Ishikawa (cell line): ENCODE results near the gene TCF7.

ENCODE experiments used
- CEBPB ChIP-seq: IDR thresholded peaks from 2 replicates; pipeline ENCODE4 v1.6.1; 2012
- CREB1 ChIP-seq: IDR thresholded peaks from 2 replicates; pipeline ENCODE4 v1.6.1; 2012; ENCODE audit warnings: low read depth
- EGR1 ChIP-seq: IDR thresholded peaks from 2 replicates; pipeline ENCODE4 v1.6.1; 2012
- EP300 ChIP-seq: IDR thresholded peaks from 2 replicates; pipeline ENCODE4 v1.6.1; 2012; ENCODE audit warnings: borderline replicate concordance
- FOXM1 ChIP-seq: IDR thresholded peaks from 2 replicates; pipeline ENCODE4 v1.6.1; 2012; ENCODE audit warnings: low read depth, borderline replicate concordance
- NFIC ChIP-seq: IDR thresholded peaks from 2 replicates; pipeline ENCODE4 v1.6.1; 2012
- RAD21 ChIP-seq: IDR thresholded peaks from 2 replicates; pipeline ENCODE4 v1.6.1; 2012; ENCODE audit warnings: low read depth
- TAF1 ChIP-seq: IDR thresholded peaks from 2 replicates; pipeline ENCODE4 v1.6.1; 2012; ENCODE audit warnings: low read depth, mild to moderate bottlenecking
- TCF12 ChIP-seq: IDR thresholded peaks from 2 replicates; pipeline ENCODE4 v1.6.1; 2012; ENCODE audit warnings: low read depth
- TEAD4 ChIP-seq: IDR thresholded peaks from 2 replicates; pipeline ENCODE4 v1.6.1; 2012
- YY1 ChIP-seq: IDR thresholded peaks from 2 replicates; pipeline ENCODE4 v1.6.1; 2012; ENCODE audit warnings: low read depth
- ZBTB7A ChIP-seq: IDR thresholded peaks from 2 replicates; pipeline ENCODE4 v1.6.1; 2012; ENCODE audit warnings: low read depth
- TF ChIP-seq, protein P1 (sequence below): IDR thresholded peaks from 2 replicates; pipeline ENCODE4 v1.6.1; 2012; ENCODE audit warnings: low read depth, mild to moderate bottlenecking
- TF ChIP-seq, protein P2 (sequence below): IDR thresholded peaks from 2 replicates; pipeline ENCODE4 v1.6.1; 2012
- TF ChIP-seq, protein P3 (sequence below): IDR thresholded peaks from 2 replicates; pipeline ENCODE4 v1.6.1; 2012

Gene TCF7

DNA sequence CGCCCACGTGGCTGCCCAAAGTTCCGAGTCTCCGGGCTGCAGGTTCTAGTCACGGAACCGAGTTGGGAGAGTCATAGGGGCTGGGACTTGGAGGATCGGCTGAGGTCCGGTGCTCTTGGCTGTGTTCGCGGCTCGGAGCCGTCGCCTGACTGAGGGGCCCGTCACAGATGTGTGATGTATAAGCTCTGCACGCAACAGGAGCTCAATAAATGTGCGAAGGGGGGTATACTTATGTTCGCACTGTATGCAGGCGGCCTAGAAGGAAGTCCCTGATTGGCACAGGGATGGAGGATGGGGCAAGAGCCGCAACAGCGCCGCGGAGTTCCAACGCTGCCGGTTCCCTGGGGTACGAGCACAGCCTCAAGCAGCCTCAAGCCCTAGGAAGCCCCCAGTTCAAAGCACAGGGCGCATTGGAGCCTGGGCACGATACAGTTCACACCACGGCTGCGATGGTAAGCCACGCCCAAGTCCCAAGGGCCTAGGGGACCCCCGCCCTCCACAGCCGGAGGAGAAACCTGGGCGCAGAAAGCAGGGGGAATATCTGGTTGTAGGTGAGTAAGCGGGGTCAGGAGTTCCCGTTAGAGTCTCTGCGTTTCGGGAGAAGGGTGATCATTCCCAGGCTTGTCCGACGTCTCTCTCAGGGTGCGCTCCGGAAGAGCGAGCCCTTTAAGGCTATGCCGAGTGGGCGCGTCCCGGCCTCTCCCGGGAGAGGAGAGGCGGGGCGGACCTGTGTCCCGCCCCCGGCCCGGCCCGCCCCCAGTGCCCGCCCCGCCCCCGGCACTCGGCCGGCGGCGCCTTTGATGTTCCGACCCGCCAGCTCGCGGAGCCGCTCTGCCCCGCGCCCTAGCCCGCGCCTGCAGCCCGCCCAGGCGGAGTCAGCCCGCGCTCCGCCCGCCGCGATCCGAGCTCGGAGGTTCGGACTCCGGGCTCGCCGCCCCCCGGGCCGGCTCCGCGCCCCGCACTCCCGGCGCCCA, at the start of gene TCF7:
Gene TCF7, plus strand, starts transcription at position 780 of the 974 bp plus-strand sequence. CDS start 226 bp downstream, outside the sequence.
- no peak for TF ChIP-seq ZBTB7A
- TF ChIP-seq EGR1, result no peak
- no peak for TF ChIP-seq CEBPB
- TF ChIP-seq NFIC, result no peak
- no peak for TF ChIP-seq RAD21
- no peak for TF ChIP-seq EP300
- TF ChIP-seq, protein P1, sequence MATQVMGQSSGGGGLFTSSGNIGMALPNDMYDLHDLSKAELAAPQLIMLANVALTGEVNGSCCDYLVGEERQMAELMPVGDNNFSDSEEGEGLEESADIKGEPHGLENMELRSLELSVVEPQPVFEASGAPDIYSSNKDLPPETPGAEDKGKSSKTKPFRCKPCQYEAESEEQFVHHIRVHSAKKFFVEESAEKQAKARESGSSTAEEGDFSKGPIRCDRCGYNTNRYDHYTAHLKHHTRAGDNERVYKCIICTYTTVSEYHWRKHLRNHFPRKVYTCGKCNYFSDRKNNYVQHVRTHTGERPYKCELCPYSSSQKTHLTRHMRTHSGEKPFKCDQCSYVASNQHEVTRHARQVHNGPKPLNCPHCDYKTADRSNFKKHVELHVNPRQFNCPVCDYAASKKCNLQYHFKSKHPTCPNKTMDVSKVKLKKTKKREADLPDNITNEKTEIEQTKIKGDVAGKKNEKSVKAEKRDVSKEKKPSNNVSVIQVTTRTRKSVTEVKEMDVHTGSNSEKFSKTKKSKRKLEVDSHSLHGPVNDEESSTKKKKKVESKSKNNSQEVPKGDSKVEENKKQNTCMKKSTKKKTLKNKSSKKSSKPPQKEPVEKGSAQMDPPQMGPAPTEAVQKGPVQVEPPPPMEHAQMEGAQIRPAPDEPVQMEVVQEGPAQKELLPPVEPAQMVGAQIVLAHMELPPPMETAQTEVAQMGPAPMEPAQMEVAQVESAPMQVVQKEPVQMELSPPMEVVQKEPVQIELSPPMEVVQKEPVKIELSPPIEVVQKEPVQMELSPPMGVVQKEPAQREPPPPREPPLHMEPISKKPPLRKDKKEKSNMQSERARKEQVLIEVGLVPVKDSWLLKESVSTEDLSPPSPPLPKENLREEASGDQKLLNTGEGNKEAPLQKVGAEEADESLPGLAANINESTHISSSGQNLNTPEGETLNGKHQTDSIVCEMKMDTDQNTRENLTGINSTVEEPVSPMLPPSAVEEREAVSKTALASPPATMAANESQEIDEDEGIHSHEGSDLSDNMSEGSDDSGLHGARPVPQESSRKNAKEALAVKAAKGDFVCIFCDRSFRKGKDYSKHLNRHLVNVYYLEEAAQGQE, result no peak
- TF ChIP-seq TAF1, result no peak
- no peak for TF ChIP-seq TEAD4
- TF ChIP-seq, protein P2, sequence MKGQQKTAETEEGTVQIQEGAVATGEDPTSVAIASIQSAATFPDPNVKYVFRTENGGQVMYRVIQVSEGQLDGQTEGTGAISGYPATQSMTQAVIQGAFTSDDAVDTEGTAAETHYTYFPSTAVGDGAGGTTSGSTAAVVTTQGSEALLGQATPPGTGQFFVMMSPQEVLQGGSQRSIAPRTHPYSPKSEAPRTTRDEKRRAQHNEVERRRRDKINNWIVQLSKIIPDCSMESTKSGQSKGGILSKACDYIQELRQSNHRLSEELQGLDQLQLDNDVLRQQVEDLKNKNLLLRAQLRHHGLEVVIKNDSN, result no peak
- TF ChIP-seq TCF12, result no peak
- no peak for TF ChIP-seq FOXM1
- TF ChIP-seq, protein P3, sequence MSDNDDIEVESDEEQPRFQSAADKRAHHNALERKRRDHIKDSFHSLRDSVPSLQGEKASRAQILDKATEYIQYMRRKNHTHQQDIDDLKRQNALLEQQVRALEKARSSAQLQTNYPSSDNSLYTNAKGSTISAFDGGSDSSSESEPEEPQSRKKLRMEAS, result no peak

DNA sequence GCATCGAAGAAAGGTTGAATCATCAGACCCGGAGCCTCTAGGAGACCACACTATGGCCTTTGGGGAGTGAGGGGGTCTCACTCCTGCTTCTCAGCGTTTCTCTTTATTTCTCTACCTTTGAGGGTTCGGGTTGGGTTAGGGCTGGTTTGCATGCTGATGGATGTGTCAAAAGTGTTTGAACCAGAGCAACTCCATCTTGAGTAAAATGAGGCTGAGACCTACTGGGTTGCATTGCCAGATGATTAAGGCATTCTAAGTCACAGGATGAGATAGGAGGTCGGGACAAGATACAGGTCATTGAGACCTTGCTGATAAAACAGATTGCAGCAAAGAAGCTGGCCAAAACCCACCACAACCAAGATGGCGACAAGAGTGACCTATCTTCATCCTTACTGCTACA, 44.9 kb upstream of the TCF7 start:
- TF ChIP-seq CREB1 (no peak), RAD21 (no peak)

DNA sequence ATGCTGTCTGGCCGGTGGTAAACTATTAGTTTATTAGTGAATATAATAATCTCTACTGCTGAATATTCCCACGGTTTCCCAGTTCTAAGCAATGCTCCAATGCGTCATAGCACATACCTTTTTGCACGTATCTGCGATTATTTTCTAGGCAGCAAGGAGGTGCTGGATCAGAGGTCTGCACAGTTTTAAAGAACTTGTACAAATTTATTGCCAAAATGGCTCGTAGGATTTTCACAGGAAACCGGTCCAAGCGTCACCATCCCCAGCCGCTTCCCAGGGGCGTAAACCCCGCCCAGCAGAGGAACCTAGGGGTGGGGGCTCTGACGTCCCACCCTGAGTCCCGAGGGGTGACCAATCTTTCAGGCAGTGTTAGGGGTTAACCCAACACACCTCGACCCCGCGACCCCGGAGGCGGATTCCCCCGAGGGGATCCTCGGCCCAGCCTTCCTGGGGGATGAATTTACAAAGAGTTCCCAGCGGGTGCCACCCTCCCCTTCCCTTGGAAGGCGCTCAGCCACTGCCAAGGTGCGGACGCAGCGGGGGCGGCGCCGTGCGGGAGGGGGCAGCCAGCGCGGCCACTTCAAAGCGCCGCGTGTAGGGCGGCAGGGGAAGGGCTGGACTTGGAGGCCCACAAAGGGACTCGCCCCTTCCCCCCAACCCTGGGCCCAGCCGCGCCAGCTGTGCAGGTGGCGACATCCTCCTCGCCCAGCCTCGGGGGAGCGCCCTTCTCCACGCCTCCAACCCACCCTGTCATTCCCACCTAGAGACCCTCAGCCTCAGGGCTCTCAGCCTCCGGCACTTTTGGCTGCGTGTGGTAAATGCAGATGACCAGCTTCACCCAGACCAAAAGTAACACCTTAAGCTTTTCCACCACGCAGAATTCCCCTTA, 43.5 kb upstream of the TCF7 start:
- TF ChIP-seq, protein P1, result no peak
- TF ChIP-seq ZBTB7A, result peak; percentile 87
- TF ChIP-seq EP300, result peak; percentile 16; the same call in 1 of the 2 replicates
- no peak; the same call in 1 of the 2 replicates for TF ChIP-seq YY1
- TF ChIP-seq TAF1, result no peak; the same call in 1 of the 2 replicates
- TF ChIP-seq CREB1, result no peak
- TF ChIP-seq, protein P2, result no peak
- no peak for TF ChIP-seq CEBPB
- peak; percentile 32; the same call in 1 of the 2 replicates for TF ChIP-seq NFIC
- TF ChIP-seq, protein P3, result peak; percentile 33; the same call in 1 of the 2 replicates
- peak; percentile 38; the same call in 1 of the 2 replicates for TF ChIP-seq TCF12
- TF ChIP-seq RAD21, result no peak; the same call in 1 of the 2 replicates
- no peak for TF ChIP-seq TEAD4
- TF ChIP-seq EGR1, result peak; percentile 82
- no peak for TF ChIP-seq FOXM1

DNA sequence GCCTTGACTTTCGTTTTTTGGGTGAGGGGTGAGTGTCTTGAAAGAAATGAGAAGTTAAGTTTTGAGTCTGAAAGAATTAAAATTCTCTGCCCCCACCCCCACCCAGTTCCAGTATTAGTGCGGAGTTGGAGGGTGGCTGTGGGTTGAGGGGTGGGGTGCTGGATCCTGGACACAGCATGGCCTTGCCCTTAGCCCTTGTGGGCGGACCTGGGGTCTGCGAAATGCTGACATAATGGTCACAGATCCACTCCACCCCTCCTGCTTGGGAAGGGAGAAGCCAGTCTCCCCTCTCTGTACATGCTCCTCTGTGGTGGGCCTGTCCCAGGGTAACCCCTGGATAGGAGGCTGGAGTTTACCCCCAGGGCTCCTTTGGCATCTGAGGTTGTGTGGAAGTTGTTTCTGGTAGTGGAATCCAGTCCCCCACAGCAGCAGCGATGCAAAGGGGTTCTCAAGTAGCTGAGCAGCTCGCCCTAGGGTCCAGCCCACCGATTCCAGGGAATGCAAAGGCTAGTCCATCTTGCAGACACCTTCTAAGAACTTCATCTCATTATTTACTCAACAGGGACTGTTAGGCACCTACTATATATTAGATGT, 42.8 kb upstream of the TCF7 start:
- TF ChIP-seq YY1, result no peak
- TF ChIP-seq RAD21, result no peak
- no peak for TF ChIP-seq ZBTB7A
- TF ChIP-seq, protein P3, result no peak
- no peak for TF ChIP-seq CEBPB
- TF ChIP-seq, protein P2, result no peak
- no peak for TF ChIP-seq CREB1
- no peak for TF ChIP-seq TAF1
- TF ChIP-seq TCF12, result no peak
- no peak for TF ChIP-seq TEAD4
- no peak for TF ChIP-seq EP300
- TF ChIP-seq EGR1, result no peak
- TF ChIP-seq NFIC, result no peak
- TF ChIP-seq, protein P1, result no peak
- TF ChIP-seq FOXM1, result no peak
